ENCODE data around the gene SLC39A2.

The SLC39A2 gene

GRCh38 chr14:21032326-21033132 lies 33.4 kb downstream of the SLC39A2 start:
- DNase-seq (ENCODE audit: low read depth, low spot score), result no peak
- TF ChIP-seq CTCF (IDR thresholded peaks at IDR 0.05; ENCODE audit: low read depth, low read length), result no peak
- H3K4me3 ChIP-seq (ENCODE audit: low read depth, low read length), result no peak overlapping the region
- in situ Hi-C loops (cut with HindIII; ENCODE audit: low sequenced_read_pairs), result no loop called here

- no peak for DNase-seq (ENCODE audit: low read depth, low spot score)
- TF ChIP-seq CTCF (IDR thresholded peaks at IDR 0.05; ENCODE audit: low read depth, low read length), result no peak
- no peak overlapping the region for H3K4me3 ChIP-seq (ENCODE audit: low read depth, low read length)
- in situ Hi-C loops (cut with HindIII; ENCODE audit: low sequenced_read_pairs), result no loop called here
Observed at GRCh38 chr14:21033133-21033698, 34.1 kb downstream of the SLC39A2 start.

- no peak for TF ChIP-seq CTCF (IDR thresholded peaks at IDR 0.05; ENCODE audit: low read depth, low read length)
- H3K4me3 ChIP-seq (ENCODE audit: low read depth, low read length), result no peak within 1 kb of the TSS
- DNase-seq (ENCODE audit: low read depth, low spot score), result no peak
- in situ Hi-C loops (cut with HindIII; ENCODE audit: low sequenced_read_pairs), result no loop called here
Observed at GRCh38 chr14:21034707-21035106, 35.6 kb downstream of the SLC39A2 start, which contains the start of gene RNASE13. Gene RNASE13 (minus strand): TSS chr14:21034807. CDS start chr14:21034288, 519 bp downstream.

GRCh38 chr14:21036751-21037150 lies 37.7 kb downstream of the SLC39A2 start:
- DNase-seq (ENCODE audit: low read depth, low spot score), result no peak
- in situ Hi-C loops (cut with HindIII; ENCODE audit: low sequenced_read_pairs), result no loop called here
- H3K4me3 ChIP-seq (ENCODE audit: low read depth, low read length), result no peak overlapping the region
- TF ChIP-seq CTCF (IDR thresholded peaks at IDR 0.05; ENCODE audit: low read depth, low read length), result no peak

GRCh38 chr14:21037156-21037555 lies 38.1 kb downstream of the SLC39A2 start:
- TF ChIP-seq CTCF (IDR thresholded peaks at IDR 0.05; ENCODE audit: low read depth, low read length), result no peak
- no peak overlapping the region for H3K4me3 ChIP-seq (ENCODE audit: low read depth, low read length)
- DNase-seq (ENCODE audit: low read depth, low spot score), result no peak
- in situ Hi-C loops (cut with HindIII; ENCODE audit: low sequenced_read_pairs), result no loop called here

- no peak overlapping the region for H3K4me3 ChIP-seq (ENCODE audit: low read depth, low read length)
- DNase-seq (ENCODE audit: low read depth, low spot score), result peak; percentile 35
- no peak for TF ChIP-seq CTCF (IDR thresholded peaks at IDR 0.05; ENCODE audit: low read depth, low read length)
- in situ Hi-C loops (cut with HindIII; ENCODE audit: low sequenced_read_pairs), result no loop called here
Observed at GRCh38 chr14:21038441-21039422, 39.6 kb downstream of the SLC39A2 start.

All from astrocyte of the spinal cord (primary cell).